HG02763 (cell line): ENCODE results near the gene CASK.

Source experiments
- ATAC-seq: cut with Tn5 transposase; IDR thresholded peaks from one replicate; pipeline ENCODE4 v1.9.1; 2021; ENCODE audit warnings: mild to moderate bottlenecking, moderate library complexity; ENCODE audit not compliant: unreplicated experiment

Gene CASK

GRCh38 chrX:41837270-41837944 lies 85.9 kb downstream of the CASK start:
- ATAC-seq: no peak

GRCh38 chrX:41828826-41829225 lies 94.5 kb downstream of the CASK start:
- no peak for ATAC-seq

GRCh38 chrX:41827886-41828285 lies 95.5 kb downstream of the CASK start:
- ATAC-seq: no peak

GRCh38 chrX:41825796-41826195 lies 97.6 kb downstream of the CASK start:
- no peak for ATAC-seq

- ATAC-seq: no peak
These were observed 98.8 kb downstream of the CASK start for GRCh38 chrX:41824551-41824950.

GRCh38 chrX:41823402-41823801 lies 100.0 kb downstream of the CASK start:
- no peak for ATAC-seq

- ATAC-seq: no peak
These were observed 100.5 kb downstream of the CASK start for GRCh38 chrX:41822892-41823291.

- no peak for ATAC-seq
These were observed 115.3 kb downstream of the CASK start for GRCh38 chrX:41808047-41808446.

- no peak for ATAC-seq
These were observed 120.4 kb downstream of the CASK start for GRCh38 chrX:41802958-41803357.

GRCh38 chrX:41799661-41800060 lies 123.7 kb downstream of the CASK start:
- no peak for ATAC-seq

GRCh38 chrX:41796577-41796976 lies 126.8 kb downstream of the CASK start:
- no peak for ATAC-seq

GRCh38 chrX:41796046-41796445 lies 127.3 kb downstream of the CASK start:
- no peak for ATAC-seq

GRCh38 chrX:41789374-41789773 lies 134.0 kb downstream of the CASK start:
- ATAC-seq: no peak

- no peak for ATAC-seq
These were observed 137.7 kb downstream of the CASK start for GRCh38 chrX:41785685-41786084.

- ATAC-seq: no peak
These were observed 141.9 kb downstream of the CASK start for GRCh38 chrX:41781500-41781899.

- ATAC-seq: no peak
These were observed 143.4 kb downstream of the CASK start for GRCh38 chrX:41779941-41780340.

GRCh38 chrX:41779030-41779564 lies 144.3 kb downstream of the CASK start:
- ATAC-seq: no peak

GRCh38 chrX:41761702-41762101 lies 161.7 kb downstream of the CASK start:
- ATAC-seq: no peak

- ATAC-seq: no peak
These were observed 162.2 kb downstream of the CASK start for GRCh38 chrX:41761169-41761568.

GRCh38 chrX:41759817-41760216 lies 163.5 kb downstream of the CASK start:
- no peak for ATAC-seq

- no peak for ATAC-seq
These were observed 165.0 kb downstream of the CASK start for GRCh38 chrX:41758401-41758800.

- no peak for ATAC-seq
These were observed 172.6 kb downstream of the CASK start for GRCh38 chrX:41750716-41751115.

- ATAC-seq: no peak
These were observed 183.5 kb downstream of the CASK start for GRCh38 chrX:41739871-41740270.
